HG03108 (cell line): ENCODE data around the gene FRMD4A.

Experiments
- ATAC-seq: cut with Tn5 transposase; IDR thresholded peaks from one replicate; pipeline ENCODE4 v1.9.1; 2021; ENCODE audit warnings: moderate library complexity; ENCODE audit not compliant: unreplicated experiment

FRMD4A gene

DNA sequence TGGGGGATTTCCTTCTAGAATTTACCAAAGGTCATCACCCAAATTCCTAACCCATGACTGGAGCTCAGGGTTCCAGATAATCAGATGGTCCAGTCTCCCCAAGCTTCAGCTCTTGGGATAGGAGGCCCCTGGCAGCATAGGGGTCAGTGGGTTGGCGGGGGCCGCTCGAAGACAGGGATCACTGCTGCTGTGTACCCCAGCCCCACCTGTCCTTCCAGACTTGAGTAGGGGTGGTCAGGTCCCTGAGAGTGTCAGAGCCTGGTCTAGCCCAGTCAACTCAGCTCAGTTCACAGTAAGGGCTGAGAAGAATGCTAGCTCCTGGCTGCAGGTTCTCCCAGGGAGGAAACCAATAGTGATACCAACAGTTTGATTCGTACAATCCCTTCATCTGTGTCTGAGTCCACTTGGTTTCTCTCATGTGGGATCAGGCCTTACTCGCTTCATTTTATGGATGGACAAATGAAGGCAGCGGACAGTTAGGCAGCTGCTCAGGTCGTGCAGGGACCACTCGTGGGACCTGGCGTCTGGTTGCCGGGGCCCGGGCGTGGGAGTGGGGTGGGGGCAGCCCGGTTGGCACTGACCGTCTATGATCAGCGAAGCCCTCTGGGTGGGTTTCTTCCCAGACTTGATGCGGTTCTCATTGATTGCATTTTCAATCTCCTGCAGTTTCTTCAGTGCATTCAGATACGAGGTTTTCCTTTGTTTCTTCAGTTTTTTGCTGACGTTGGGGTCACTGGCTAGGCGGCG lies 665.0 kb downstream of the FRMD4A start:
- no peak for ATAC-seq

DNA sequence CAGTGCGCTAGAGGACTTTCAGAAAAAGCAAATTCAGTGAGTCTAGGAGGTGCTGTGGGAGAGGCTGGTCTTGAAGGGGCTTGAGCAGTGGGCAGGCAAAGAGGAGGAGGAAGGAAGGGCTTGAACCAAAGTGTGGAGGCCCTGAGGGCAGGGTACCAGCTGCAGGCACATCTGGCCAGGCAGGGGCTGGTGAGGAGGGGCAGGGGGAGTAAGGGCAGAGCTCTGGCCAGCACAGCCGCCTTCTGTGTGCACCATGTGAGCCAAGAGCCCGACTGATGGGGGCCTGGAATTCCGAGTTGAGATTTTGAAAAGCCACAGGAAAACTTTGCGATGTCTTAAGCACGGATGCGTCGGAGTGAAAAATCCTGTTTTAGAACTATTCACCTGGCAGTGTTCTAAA lies 669.5 kb downstream of the FRMD4A start:
- ATAC-seq: no peak

- no peak for ATAC-seq
Observed at GRCh38 chr10:13660551-13660920, 670.2 kb downstream of the FRMD4A start.

- no peak for ATAC-seq
Observed at GRCh38 chr10:13659887-13660550, 670.7 kb downstream of the FRMD4A start.

GRCh38 chr10:13658871-13659685 lies 671.6 kb downstream of the FRMD4A start:
- ATAC-seq: no peak

DNA sequence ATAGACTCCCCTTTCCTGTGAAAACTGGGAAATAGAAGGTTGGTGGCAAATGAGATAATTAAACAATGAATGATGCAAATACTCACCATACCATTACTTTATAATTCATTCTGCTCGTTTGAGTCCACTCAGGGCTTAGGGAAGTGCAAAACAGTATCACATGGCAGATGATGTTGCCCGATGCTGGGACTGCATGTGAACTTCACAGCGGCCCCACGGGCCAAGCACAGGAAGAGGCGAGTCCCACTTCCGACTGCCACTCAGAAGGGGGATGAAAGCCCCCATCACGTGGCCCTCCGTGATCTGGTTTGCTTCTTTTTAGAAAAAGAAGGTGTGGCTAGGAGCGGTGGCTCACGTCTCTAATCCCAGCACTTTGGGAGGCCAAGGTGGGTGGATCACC lies 672.5 kb downstream of the FRMD4A start:
- no peak for ATAC-seq

GRCh38 chr10:13657101-13657680 lies 673.5 kb downstream of the FRMD4A start:
- no peak for ATAC-seq

GRCh38 chr10:13656337-13657100 lies 674.2 kb downstream of the FRMD4A start:
- no peak for ATAC-seq

GRCh38 chr10:13654846-13655245 lies 675.9 kb downstream of the FRMD4A start:
- ATAC-seq: no peak

GRCh38 chr10:13654118-13654830 lies 676.5 kb downstream of the FRMD4A start:
- no peak for ATAC-seq

- no peak for ATAC-seq
Observed at GRCh38 chr10:13652860-13653259, 677.9 kb downstream of the FRMD4A start.

- no peak for ATAC-seq
Observed at GRCh38 chr10:13651969-13652720, 678.6 kb downstream of the FRMD4A start.

- ATAC-seq: no peak
Observed at GRCh38 chr10:13650961-13651360, 679.8 kb downstream of the FRMD4A start.

- ATAC-seq: peak; percentile 49
Observed at GRCh38 chr10:13649844-13650520, 680.7 kb downstream of the FRMD4A start.

DNA sequence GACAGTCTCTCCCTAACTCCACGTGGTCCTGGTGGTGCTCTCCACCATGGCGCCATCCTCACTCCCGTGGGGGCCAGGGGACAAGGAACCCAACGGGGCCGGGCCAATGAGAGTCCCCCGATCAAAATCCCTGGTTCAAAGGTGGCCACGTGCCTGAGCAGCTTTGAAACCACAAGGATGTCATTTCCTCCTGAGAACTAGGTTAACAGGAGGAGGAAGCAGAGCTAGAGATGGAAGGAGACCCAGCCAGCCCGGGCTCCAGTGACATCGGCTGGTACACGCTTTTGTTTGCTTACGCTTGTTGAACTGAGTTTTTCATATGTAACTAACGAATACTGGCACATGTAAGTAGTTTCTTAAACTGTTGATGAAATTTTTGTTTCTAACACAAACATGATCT lies 682.3 kb downstream of the FRMD4A start:
- no peak for ATAC-seq

DNA sequence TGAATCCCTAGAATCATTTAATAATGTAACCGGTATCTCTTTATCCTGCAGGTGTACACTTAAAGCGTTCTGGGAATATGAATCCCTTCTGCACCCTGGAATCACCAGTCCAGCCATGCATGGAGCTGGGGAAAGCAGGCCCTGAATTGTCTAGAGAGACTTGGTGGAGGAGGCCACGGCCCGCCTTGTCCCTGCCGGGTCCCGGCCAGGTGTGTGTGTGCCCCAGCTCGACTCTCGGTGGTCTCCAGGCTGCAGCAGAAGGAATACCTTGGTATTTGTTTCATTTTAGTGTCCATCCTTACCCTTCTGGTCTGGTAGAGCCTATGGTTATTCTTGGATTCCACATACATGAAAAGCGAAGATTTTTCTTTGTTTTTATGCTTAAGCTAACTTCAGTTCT lies 685.9 kb downstream of the FRMD4A start:
- ATAC-seq: no peak

GRCh38 chr10:13643016-13643415 lies 687.7 kb downstream of the FRMD4A start:
- ATAC-seq: no peak

DNA sequence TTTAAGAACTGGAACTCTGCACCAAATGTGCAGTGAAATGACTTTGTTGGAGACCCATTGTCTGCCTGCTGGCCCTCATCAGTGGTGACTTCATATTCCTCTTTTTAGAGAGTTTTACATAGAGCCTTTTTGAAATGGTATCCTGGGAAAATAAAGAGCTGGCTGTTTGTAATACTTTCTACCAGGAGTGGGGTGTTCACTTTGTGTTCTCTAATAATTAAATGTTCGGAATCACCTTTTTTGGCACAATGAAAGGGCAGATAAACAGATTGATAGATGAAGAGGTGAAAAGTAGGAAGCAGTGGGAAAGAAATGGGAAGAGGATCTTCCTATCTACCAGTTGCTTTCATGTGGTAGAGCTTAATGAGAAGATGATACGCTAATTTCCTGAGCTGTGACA lies 688.4 kb downstream of the FRMD4A start:
- ATAC-seq: no peak

DNA sequence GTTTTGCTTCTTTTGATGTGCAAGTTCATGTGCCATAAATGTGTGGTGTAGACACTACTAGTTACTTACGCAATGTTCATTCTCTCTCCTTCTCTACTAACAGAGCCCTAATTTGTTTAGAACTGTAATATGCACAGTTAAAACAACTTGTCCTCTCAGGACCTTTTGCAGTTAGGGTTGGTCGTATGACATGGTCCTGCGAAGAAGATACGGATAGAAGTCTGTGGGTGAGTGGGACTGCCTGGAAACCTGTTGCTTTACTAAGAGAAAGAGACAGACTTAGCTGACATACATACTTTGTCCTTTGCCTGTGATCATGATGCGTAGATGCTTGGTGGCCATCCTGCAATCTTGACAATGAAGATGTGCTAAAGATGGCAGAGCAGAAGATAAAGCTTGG lies 692.8 kb downstream of the FRMD4A start:
- no peak for ATAC-seq
